Mucosa of descending colon (tissue), 3 donors: ENCODE data around the gene PIEZO2. TPM values are rescaled to one million over a fixed set of nuclear protein-coding genes. Genes with fewer than 3 reads are reported as not detected.

Experiments used
- ATAC-seq: fragments of 200-7000 bp; cut with Tn5 transposase; one replicate; pipeline ENCODE4 v1.9.1; 2020; ENCODE audit warnings: mild to moderate bottlenecking, moderate library complexity
- DNase-seq, 3 donors: peaks; one replicate each; pipeline ENCODE4 v3.0.0-alpha.2; 2020
- H3K36me3 ChIP-seq: fragments of 200-600 bp; one replicate; pipeline ENCODE4 v1.8.0; 2021; ENCODE audit warnings: low read depth, mild to moderate bottlenecking
- H3K4me1 ChIP-seq: fragments of 200-600 bp; one replicate; pipeline ENCODE4 v1.8.0; 2021; ENCODE audit warnings: low read depth, mild to moderate bottlenecking
- H3K4me3 ChIP-seq: fragments of 200-600 bp; one replicate; pipeline ENCODE4 v1.8.0; 2021; ENCODE audit warnings: mild to moderate bottlenecking
- H3K9me3 ChIP-seq: fragments of 200-600 bp; one replicate; pipeline ENCODE4 v1.8.0; 2021; ENCODE audit warnings: mild to moderate bottlenecking
- CTCF ChIP-seq: fragments of 200-600 bp; IDR thresholded peaks from one replicate; pipeline ENCODE4 v1.8.0; 2022; ENCODE audit warnings: antibody characterized with exemption, mild to moderate bottlenecking
- intact Hi-C, 2 donors: fragments of 100-400 bp; cut with DNase I in 1 of 2; cut with micrococcal nuclease in 1 of 2; formaldehyde crosslinking; loops; one replicate each; pipeline versions ENCODE4 v1.11.0 to v1.11.1; 2022; cut with DNase I, micrococcal nuclease
- total RNA-seq, 3 donors: library from RNA; stranded (reverse); fragmentation: NEBNext Ultra II Directional in 2 of 3; extraction: Animal tissue kit (Norgen Biotek cat#: 25700) in 2 of 3; gene quantifications; one replicate each; pipeline versions ENCODE4 v1.2.1 to v1.2.4, GENCODE V29; 2021 to 2023
- donor health status: DM: no; HTN: no; CAD: no; lungs with moderate emphysema.
- donor health status: DM: no; HTN: no; CAD: no.
- donor health status: DM: no; HTN: yes; CAD: no.

The PIEZO2 gene
- total RNA-seq, 3 donors from 2014 or later, result 1.0 to 18.9 (median 1.4) TPM

GRCh38 chr18:10690035-10690329 is 459.4 kb downstream of the PIEZO2 start:
- no peaks in the 10 kb centered on the region for H3K4me1 ChIP-seq
- no peak for ATAC-seq
- H3K36me3 ChIP-seq, result no peaks in the 10 kb centered on the region
- no peak for DNase-seq
- intact Hi-C loops, result no loop called here
- no peak overlapping the region for H3K4me3 ChIP-seq
- H3K9me3 ChIP-seq, result no peaks in the 10 kb centered on the region
- no peak for TF ChIP-seq CTCF

DNA sequence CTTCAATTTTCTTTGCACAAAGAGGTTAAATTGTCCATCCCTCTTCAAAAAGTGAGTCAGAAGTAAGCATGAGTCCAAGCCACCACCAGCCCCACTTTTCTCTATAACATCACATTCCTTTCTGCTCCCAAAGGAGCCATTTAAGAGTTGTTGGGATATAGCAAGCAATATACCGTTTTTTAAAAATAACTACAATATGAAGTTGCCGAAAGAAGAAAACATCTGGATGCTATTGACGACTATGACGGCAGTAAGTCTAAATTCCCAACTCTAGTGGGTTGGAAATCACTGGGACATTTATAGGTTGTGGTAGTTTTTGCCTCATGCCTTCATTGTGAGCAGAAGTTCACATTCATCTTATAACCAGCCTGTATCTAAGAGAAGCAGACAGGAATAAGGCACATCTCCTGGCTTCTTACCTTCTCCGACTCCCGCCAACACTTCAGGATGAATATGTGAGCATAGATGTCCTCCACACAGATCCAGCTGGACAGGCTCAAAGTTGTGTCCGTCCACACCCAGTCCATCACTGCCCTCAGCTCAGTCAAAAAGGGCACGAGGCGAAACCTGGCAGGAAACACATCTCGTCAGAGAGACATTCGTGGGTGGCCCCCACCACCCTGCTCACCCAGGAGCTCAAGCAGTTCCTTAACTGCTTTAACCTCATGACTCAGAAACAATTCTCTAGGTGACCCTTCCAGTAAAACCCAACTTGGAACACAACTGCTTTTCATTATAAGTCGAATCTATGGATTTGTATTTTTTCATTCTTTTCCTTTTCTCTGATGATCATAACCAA is 459.9 kb downstream of the PIEZO2 start:
- ATAC-seq (no peak), DNase-seq (no peak)
- no peaks in the 10 kb centered on the region for H3K36me3 ChIP-seq
- H3K4me3 ChIP-seq, result no peak overlapping the region
- no peaks in the 10 kb centered on the region for H3K9me3 ChIP-seq
- intact Hi-C loops, result no loop called here
- no peaks in the 10 kb centered on the region for H3K4me1 ChIP-seq
- no peak for TF ChIP-seq CTCF

GRCh38 chr18:10688766-10689165 is 460.6 kb downstream of the PIEZO2 start:
- Histone ChIP-seq H3K36me3 (no peaks in the 10 kb centered on the region), H3K4me1 (no peaks in the 10 kb centered on the region), H3K4me3 (no peak overlapping the region), H3K9me3 (no peaks in the 10 kb centered on the region)
- no peak for DNase-seq
- intact Hi-C loops, result no loop called here
- no peak for TF ChIP-seq CTCF
- ATAC-seq, result no peak

DNA sequence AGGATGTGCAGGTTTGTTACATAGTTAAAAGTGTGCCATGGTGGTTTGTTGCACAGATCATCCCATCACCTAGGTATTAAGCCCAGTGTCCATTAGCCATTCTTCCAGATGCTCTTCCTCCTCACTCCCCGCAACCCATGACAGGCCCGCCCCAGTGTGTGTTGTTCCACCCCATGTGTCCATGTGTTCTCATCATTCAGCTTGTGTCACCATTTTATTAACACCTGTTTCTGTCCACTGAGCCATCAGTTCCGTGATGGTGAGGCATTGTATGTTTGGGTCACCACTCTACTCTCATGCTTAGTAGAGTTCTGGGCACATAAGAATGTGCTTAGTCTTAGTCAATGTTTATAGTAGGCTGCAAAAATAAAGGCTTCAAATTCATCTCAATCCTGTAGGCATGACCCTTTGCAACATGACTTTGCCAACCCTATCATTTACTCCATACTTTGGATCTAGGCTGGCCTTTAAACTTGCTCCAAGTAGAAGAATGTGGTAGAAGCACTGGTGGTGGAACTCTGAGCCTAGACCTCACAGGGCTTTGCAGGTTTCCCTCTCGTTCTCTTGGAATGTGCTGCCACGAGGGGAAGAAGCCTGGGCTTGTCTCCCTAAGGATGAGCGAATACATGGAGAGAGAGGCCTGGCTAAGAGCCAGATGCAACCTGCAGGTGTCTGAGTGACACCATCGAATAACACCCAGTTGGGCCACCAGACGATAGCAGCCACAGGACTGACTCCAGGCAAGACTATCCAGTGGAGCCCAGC is 462.0 kb downstream of the PIEZO2 start:
- no peak for ATAC-seq
- H3K9me3 ChIP-seq, result no peaks in the 10 kb centered on the region
- no peak overlapping the region for H3K4me3 ChIP-seq
- DNase-seq, result no peak
- intact Hi-C loops, result no loop called here
- H3K36me3 ChIP-seq, result no peaks in the 10 kb centered on the region
- TF ChIP-seq CTCF, result no peak
- H3K4me1 ChIP-seq, result no peaks in the 10 kb centered on the region

DNA sequence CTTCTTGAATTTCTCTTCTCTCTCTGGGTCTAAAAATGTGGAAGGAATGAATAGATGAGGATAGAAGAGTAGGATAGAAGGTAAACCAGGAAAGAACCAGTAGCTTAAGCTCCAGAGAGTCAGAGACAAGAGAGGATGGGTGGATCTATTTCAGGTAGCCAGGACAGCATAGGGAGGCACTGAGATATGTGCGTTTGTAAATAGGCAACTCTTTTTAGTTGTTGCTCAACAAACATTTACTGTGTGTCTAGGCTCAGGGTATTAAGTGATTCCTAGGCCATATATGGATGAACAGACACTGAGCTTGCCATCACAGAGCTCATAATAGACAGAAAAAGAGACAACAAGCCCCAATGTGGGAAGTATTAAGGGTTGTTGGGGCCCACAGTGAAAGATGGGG is 463.1 kb downstream of the PIEZO2 start:
- DNase-seq (no peak), ATAC-seq (no peak)
- Histone ChIP-seq H3K9me3 (no peaks in the 10 kb centered on the region), H3K4me1 (no peaks in the 10 kb centered on the region), H3K4me3 (no peak overlapping the region), H3K36me3 (no peaks in the 10 kb centered on the region)
- no peak for TF ChIP-seq CTCF
- intact Hi-C loops, result no loop called here
